Activated CD4-positive, alpha-beta T cell treated with anti-CD3 and anti-CD28 coated beads, Interleukin-2, amount 50 U/mL, for 48 hours (primary cell): ENCODE measurements around the gene IL10RB.
A peak's percentile ranks its signal among the peaks of the same experiment; 100 is the strongest.
"Not testable (repeated sequence)": the region's sequence is repeated elsewhere in the genome, so short reads cannot be mapped to it uniquely, and the experiment has no call there.

Experiments used
- DNase-seq, 2 experiments: peaks; one replicate each; pipeline ENCODE4 v3.0.0-alpha.2; 2020

IL10RB gene

DNA sequence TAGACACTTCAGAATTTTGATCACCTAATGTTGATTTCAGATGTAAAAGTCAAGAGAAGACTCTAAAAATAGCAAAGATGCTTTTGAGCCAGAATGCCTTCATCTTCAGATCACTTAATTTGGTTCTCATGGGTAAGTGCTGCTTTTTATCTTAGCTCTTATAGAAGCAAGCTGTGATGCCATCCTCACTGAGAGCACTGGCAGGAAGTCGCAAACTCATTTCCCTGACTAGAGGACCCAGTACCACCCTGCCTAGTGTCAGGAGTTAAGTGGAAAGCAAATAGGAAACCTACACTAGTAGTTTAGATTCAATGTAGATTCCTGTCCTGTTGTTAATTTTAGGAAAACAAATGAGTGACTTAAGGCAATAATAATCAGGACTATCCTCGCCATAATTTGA, 24.3 kb upstream of the IL10RB start:
- DNase-seq, result no peak

GRCh38 chr21:33242846-33243245, 23.3 kb upstream of the IL10RB start:
- not testable (repeated sequence) for DNase-seq

DNA sequence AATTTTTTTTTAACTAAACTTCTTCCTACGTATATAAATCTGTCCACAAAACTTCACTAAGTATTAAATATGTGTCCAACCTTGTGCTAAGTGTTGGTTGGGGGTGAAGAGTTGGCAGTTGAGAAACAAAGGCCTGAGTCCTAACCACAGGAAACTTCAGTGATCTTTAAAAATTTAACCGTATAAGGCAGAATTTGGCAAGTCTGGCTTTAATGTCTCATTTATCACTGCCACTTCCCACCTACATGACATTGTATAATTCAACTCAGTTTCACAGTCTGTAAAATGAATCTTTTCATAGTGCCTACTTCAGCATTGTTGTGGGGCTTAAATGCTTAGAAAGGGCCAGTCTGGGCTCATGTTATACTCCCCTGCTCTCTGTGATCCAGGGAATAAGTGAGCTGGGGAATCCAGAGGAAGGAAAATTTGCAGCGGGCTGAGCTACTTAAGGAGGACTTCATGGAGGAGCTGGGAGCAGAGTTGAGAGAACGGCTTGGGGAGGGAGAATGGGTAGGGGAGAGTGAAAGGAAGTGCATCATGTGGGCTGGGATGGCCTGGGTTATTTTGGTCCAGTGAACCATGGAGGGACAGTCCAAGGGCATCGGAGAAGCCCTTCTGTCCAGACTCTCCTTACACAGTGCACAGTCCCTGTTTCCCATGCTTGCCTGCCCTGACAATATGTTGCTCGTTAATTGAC, 21.9 kb upstream of the IL10RB start:
- no peak for DNase-seq

GRCh38 chr21:33244779-33245105, 21.4 kb upstream of the IL10RB start:
- no peak for DNase-seq

GRCh38 chr21:33245289-33245918, 20.8 kb upstream of the IL10RB start:
- DNase-seq, result no peak

DNA sequence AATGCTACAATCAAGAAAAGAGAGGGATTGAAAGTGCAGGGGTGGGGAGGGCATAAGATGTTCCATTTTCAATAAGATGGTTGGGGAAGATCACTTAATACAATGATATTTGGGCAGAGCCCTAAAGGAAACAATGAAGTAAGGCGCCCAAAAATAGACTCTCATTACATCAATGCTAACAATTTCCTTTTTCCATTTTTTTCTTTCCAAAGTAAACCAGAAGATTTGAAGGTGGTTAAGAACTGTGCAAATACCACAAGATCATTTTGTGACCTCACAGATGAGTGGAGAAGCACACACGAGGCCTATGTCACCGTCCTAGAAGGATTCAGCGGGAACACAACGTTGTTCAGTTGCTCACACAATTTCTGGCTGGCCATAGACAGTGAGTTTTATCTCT, 19.7 kb upstream of the IL10RB start:
- no peak for DNase-seq

- DNase-seq, result no peak
Measured at GRCh38 chr21:33246963-33247362, 19.2 kb upstream of the IL10RB start.

DNA sequence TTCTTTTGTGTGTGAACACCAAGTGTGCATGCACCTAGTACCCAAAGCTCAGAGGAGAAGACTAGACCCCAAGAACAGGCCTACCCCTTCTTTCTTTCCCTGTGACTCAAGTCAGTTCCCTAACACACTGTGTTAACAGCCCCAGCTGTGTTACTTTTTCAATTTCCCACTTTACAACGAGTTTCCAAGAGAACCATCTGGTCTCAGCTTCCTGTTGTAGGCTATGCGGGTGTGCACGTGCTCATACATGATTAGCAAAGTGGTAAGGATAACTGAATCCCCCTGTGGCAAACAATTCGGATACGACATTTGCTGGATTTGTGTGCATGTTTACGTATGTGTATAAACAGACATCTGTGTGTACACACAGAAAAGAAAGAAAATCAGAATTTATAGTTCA, 18.6 kb upstream of the IL10RB start:
- DNase-seq, result no peak

DNA sequence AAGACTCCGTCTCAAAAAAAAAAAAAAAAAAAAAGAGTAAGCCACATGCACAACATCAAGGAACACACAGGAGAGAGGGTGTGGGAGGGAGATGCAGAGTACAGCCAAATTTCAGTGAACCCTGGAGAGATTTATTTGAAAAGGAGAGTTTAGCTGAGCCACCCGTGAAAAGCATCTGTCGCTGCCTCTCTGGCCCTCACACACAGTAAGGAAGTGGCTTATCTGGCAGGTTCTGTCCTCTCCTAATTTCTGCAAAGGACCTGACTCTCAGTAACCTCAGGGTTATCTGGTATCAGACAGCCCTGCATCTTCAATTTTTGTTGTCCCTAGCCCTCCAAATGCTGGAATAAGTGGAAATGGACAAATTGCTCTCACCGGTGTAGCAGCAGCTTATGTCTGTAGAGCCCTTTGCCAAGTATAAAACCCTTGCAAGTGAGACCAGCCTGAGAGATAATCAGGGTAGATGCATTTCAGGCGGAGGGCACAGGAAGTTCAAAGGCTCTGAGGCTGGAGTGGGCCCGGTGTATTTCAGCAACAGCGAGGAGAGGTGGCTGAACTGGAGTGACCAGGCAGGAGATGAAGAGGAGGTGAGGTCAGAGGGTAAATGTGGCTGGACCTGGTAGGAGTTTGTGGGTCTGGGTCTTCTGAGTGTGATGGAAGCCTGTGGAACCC, 16.7 kb upstream of the IL10RB start:
- DNase-seq, result no peak

- DNase-seq, result no peak
Measured at GRCh38 chr21:33251119-33251518, 15.0 kb upstream of the IL10RB start.

DNA sequence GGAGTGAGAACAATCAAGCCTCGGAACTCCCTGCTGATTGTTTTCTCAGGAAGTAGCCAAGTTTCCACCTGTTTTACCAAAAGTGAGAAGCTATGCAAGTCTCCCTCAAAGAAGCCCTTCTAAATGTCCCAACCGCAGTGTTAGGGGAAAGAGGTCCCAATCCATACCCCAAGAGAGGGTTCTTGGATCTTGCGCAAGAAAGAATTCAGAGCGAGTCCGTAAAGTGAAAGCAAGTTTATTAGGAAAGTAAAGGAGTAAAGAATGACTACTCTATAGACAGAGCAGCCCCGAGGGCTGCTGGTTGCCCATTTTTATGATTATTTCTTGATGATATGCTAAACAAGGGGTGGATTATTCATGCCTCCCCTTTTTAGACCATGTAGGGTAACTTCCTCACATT, 12.8 kb upstream of the IL10RB start:
- not testable (repeated sequence) for DNase-seq

DNA sequence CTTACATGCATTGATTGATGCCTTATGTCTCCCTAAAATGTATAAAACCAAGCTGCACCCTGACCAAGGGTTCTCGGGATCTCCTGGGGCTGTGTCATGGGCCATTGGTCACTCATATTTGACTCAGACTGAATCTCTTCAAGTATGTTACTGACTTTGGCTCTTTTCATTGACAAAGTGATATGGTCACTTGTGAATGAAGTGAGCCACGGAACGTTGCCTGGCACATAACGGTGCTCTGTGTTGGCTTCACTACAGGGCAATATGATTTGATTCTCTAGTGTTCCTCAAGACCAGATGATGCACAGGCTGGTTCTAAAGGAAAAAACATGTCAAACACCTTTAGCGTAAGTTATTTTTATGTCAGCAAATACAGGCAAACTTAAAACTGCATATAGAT, 11.4 kb upstream of the IL10RB start:
- DNase-seq, result no peak

DNA sequence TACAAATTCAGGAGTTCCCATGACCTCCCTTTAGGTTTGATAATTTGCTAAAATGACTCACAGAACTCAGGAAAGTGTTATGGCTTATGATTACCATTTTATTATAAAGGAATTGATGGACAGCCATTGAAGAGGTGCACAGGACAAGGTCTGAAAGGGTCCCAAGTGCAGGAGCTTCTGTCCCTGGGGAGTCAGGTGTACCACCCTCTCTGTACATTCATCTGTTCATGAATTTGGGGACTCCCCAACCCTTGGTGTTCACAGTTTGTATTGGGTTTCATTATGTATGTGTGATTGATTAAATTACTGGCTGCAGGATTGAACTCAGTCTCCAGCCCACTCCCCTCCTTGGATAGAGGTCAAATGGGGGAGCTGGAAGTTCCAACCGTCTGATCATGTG, 10.8 kb upstream of the IL10RB start:
- no peak for DNase-seq

GRCh38 chr21:33256019-33256418, 10.1 kb upstream of the IL10RB start:
- DNase-seq, result no peak

- no peak for DNase-seq
Measured at GRCh38 chr21:33257094-33257803, 8.9 kb upstream of the IL10RB start.

GRCh38 chr21:33258475-33258874, 7.7 kb upstream of the IL10RB start:
- DNase-seq, result no peak

DNA sequence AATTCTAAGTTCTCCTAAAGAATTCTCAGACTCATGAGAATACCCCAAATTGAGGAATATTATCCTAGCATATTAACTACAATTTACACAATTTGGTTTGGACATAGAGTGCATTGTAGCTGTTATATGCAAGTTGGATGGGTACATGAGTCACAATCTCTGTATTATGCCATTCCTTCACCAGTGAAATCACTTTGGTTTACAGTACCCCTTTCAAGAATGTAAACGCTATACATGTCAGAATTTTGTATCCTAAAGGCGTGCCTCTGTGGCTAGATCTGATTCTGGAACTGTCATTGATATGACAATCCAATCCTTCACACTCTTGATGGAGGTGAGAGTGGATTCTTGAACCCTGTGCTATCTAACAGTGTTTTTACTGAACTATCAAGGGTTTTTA, 6.7 kb upstream of the IL10RB start:
- DNase-seq, result no peak

GRCh38 chr21:33259995-33260394, 6.2 kb upstream of the IL10RB start:
- DNase-seq, result no peak

DNA sequence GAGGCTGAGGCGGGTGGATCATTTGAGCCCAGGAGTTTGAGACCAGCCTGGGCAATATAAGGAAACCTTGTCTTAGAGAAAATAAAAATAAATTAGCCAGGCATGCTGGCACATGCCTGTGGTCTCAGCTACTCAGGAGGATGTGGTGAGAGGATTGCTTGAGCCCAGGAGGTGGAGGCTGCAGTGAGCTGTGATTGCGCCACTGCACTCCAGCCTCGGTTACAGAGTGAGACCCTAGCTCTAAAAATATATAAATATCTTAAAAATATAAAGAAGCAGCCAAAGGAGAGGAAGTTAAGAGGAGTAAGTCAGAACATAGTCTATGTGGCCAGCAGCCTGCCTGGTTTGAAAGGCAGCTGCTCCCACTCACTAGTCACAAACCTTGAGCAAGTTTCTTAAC, 4.5 kb upstream of the IL10RB start:
- DNase-seq, result no peak

- no peak for DNase-seq
Measured at GRCh38 chr21:33262921-33263320, 3.2 kb upstream of the IL10RB start.

GRCh38 chr21:33264561-33264960, 1.6 kb upstream of the IL10RB start:
- DNase-seq, result no peak

GRCh38 chr21:33265664-33266049, 510 bp upstream of the IL10RB start:
- DNase-seq, result no peak

GRCh38 chr21:33266789-33267135, 595 bp downstream of the IL10RB start:
- peak; percentile 45 to 50 for DNase-seq

- DNase-seq, result no peak
Measured at GRCh38 chr21:33267250-33267649, 1.1 kb downstream of the IL10RB start.
